WTC11 (cell line): ENCODE data around the gene MYH14. TPM values are rescaled to one million over a fixed set of nuclear protein-coding genes. Genes with fewer than 3 reads are reported as not detected.

Experiments
- ATAC-seq: fragments of 200-7000 bp; cut with Tn5 transposase; 2 replicates; pipeline ENCODE4 v1.10.0; 2021; ENCODE audit warnings: mild to moderate bottlenecking, moderate library complexity
- CTCF ChIA-PET: fragments of 300-600 bp; sonication (Branson Sonifier 250); formaldehyde crosslinking; loops from one replicate; lab custom pipeline; 2021; ENCODE audit warnings: antibody characterized with exemption; lab: Charles Lee
- POLR2A ChIA-PET: fragments of 350-600 bp; sonication (Branson Sonifier 250); formaldehyde crosslinking; loops from one replicate; lab custom pipeline; 2021; ENCODE audit warnings: antibody characterized with exemption; lab: Charles Lee
- DNase-seq: peaks from one replicate; pipeline ENCODE4 v3.0.0; 2021; ENCODE audit warnings: low spot score
- H3K27ac Mint-ChIP-seq: 2 replicates; pipeline ENCODE4 v1.8.0; 2021; ENCODE audit warnings: mixed read lengths
- H3K27me3 Mint-ChIP-seq: 2 replicates; pipeline ENCODE4 v1.8.0; 2021; ENCODE audit warnings: low read depth, mild to moderate bottlenecking, moderate library complexity, mixed read lengths
- H3K36me3 Mint-ChIP-seq: 2 replicates; pipeline ENCODE4 v1.8.0; 2021; ENCODE audit warnings: mixed read lengths
- H3K4me1 Mint-ChIP-seq: 2 replicates; pipeline ENCODE4 v1.8.0; 2022; ENCODE audit warnings: mixed read lengths
- H3K4me3 Mint-ChIP-seq: 2 replicates; pipeline ENCODE4 v1.8.0; 2021; ENCODE audit warnings: mild to moderate bottlenecking, moderate library complexity, mixed read lengths
- H3K9me3 Mint-ChIP-seq: 2 replicates; pipeline ENCODE4 v1.8.0; 2021; ENCODE audit warnings: mixed read lengths
- ATF1 ChIP-seq: sonication (generic); formaldehyde crosslinking; IDR thresholded peaks from 2 replicates; pipeline ENCODE4 v1.8.1; 2023; ENCODE audit warnings: mild to moderate bottlenecking, moderate library complexity, missing genetic modification reagents
- CREB1 ChIP-seq: sonication (generic); formaldehyde crosslinking; IDR thresholded peaks from 2 replicates; pipeline ENCODE4 v1.8.0; 2023; ENCODE audit warnings: mild to moderate bottlenecking, missing genetic modification reagents
- GABPB1 ChIP-seq: sonication (generic); formaldehyde crosslinking; IDR thresholded peaks from 2 replicates; pipeline ENCODE4 v1.8.1; 2023; ENCODE audit warnings: mild to moderate bottlenecking, missing genetic modification reagents
- GRHL2 ChIP-seq: fragments of 250-450 bp; sonication (Bioruptor Pico); IDR thresholded peaks from 2 replicates; pipeline ENCODE4 v1.8.0; 2022; ENCODE audit warnings: mild to moderate bottlenecking, moderate library complexity; ENCODE audit not compliant: insufficient replicate concordance, severe bottlenecking
- HMGA2 ChIP-seq: fragments of 250-450 bp; sonication (Bioruptor Pico); IDR thresholded peaks from 2 replicates; pipeline ENCODE4 v1.4.0; 2021; ENCODE audit warnings: mild to moderate bottlenecking, moderate library complexity
- NFE2L1 ChIP-seq: sonication (generic); formaldehyde crosslinking; IDR thresholded peaks from 2 replicates; pipeline ENCODE4 v1.8.1; 2023; ENCODE audit warnings: missing genetic modification reagents
- NR3C1 ChIP-seq: sonication (generic); formaldehyde crosslinking; conservative IDR thresholded peaks from 2 replicates; pipeline ENCODE4 v1.8.1; 2023; ENCODE audit warnings: low read depth, mild to moderate bottlenecking, missing genetic modification reagents
- SP1 ChIP-seq: sonication (generic); formaldehyde crosslinking; conservative IDR thresholded peaks from 2 replicates; pipeline ENCODE4 v1.8.1; 2022; ENCODE audit warnings: missing genetic modification reagents
- ZBTB21 ChIP-seq: sonication (generic); formaldehyde crosslinking; IDR thresholded peaks from 2 replicates; pipeline ENCODE4 v1.8.1; 2023; ENCODE audit warnings: mild to moderate bottlenecking, missing genetic modification reagents, borderline replicate concordance
- ZNF219 ChIP-seq: sonication (generic); formaldehyde crosslinking; IDR thresholded peaks from 2 replicates; pipeline ENCODE4 v1.8.0; 2023; ENCODE audit warnings: missing genetic modification reagents, mild to moderate bottlenecking, borderline replicate concordance
- ZNF317 ChIP-seq: sonication (generic); formaldehyde crosslinking; IDR thresholded peaks from 2 replicates; pipeline ENCODE4 v1.8.1; 2023; ENCODE audit warnings: low read depth, mild to moderate bottlenecking, moderate library complexity, missing genetic modification reagents, borderline replicate concordance
- total RNA-seq: library from RNA; stranded (reverse); gene quantifications from 3 replicates; pipeline ENCODE4 v1.2.3, GENCODE V29; 2021
- TF ChIP-seq, protein P1 (sequence below): fragments of 250-450 bp; sonication (Bioruptor Pico); conservative IDR thresholded peaks from 2 replicates; pipeline ENCODE4 v1.9.0; 2021; ENCODE audit warnings: mild to moderate bottlenecking
- TF ChIP-seq, protein P2 (sequence below): sonication (generic); formaldehyde crosslinking; IDR thresholded peaks from 2 replicates; pipeline ENCODE4 v1.8.0; 2022; ENCODE audit warnings: mild to moderate bottlenecking, missing genetic modification reagents
- TF ChIP-seq, protein P3 (sequence below): fragments of 250-450 bp; sonication (Bioruptor Pico); IDR thresholded peaks from 2 replicates; pipeline ENCODE4 v1.9.0; 2021; ENCODE audit warnings: moderate library complexity, mild to moderate bottlenecking, inconsistent platforms, borderline replicate concordance
- TF ChIP-seq, protein P4 (sequence below): sonication (generic); formaldehyde crosslinking; conservative IDR thresholded peaks from 2 replicates; pipeline ENCODE4 v1.8.1; 2023; ENCODE audit warnings: mild to moderate bottlenecking, low read depth, missing genetic modification reagents, moderate library complexity
- TF ChIP-seq, protein P5 (sequence below): fragments of 250-450 bp; sonication (Bioruptor Pico); IDR thresholded peaks from 2 replicates; pipeline ENCODE4 v1.9.0; 2021; ENCODE audit warnings: mild to moderate bottlenecking
- TF ChIP-seq, protein P6 (sequence below): sonication (generic); formaldehyde crosslinking; IDR thresholded peaks from 2 replicates; pipeline ENCODE4 v1.8.0; 2023; ENCODE audit warnings: mild to moderate bottlenecking, missing genetic modification reagents

Gene MYH14
- total RNA-seq, 1 experiment from 2014 or later = 25.8 TPM

DNA sequence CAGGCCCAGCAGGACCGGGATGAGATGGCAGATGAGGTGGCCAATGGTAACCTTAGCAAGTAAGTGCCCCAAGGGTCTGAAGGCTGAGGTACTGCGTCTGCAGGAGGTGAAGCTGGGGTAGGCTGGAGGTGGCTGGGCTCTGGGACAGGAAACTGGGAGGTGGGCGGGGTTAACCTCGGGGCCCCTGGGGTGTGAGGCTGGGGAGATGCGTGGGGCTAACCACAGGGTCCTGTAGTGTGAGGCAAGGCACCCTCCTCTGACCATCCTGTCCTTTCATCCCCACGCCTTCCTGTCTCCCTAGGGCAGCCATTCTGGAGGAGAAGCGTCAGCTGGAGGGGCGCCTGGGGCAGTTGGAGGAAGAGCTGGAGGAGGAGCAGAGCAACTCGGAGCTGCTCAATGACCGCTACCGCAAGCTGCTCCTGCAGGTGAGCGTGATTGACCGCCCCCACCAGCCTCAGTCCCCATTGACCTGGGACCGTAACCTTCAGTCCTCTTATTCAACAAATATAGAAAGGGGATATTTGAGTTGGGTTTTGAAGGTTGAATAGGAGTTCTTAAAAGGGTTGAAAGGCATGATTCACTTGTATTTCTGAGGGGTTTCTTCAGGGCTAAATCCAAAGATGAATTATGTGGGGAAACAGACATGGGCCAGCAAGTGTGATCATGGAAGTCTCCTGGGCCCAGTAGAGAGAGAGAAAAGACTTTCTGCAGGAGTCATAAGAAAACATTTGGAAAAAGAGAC, 90.0 kb downstream of the MYH14 start:
- Mint-ChIP-seq H3K4me1 (peaks cover 26% of the 10 kb centered on the region), H3K4me3 (no peak overlapping the region), H3K27me3 (no peaks in the 10 kb centered on the region), H3K9me3 (no peaks in the 10 kb centered on the region), H3K27ac (peak overlapping the region; percentile 57), H3K36me3 (peaks cover 17% of the 10 kb centered on the region)
- no peak for DNase-seq
- ChIA-PET CTCF (interaction anchor here (0.6 to 2.1 kb wide), 9 partner anchors 26 to 146 kb away, joined by 3 to 15 read pairs (median 4); partner anchors contain the start of gene KCNC3), POLR2A (interaction anchor here (0.9 kb wide), 1 partner anchor 22 kb away, joined by 3 read pairs; no protein-coding TSS in a partner anchor)
- no peak for ATAC-seq
- TF ChIP-seq GRHL2 (CRISPR knock-in tag) (no peak), ZNF317 (CRISPR knock-in tag) (no peak), NR3C1 (CRISPR knock-in tag) (no peak), ZBTB21 (CRISPR knock-in tag) (no peak), CREB1 (no peak), ATF1 (CRISPR knock-in tag) (no peak), SP1 (CRISPR knock-in tag) (0 out of 2 replicates have a peak, but pooled peaks have one; percentile 1)
- TF ChIP-seq, protein P1, sequence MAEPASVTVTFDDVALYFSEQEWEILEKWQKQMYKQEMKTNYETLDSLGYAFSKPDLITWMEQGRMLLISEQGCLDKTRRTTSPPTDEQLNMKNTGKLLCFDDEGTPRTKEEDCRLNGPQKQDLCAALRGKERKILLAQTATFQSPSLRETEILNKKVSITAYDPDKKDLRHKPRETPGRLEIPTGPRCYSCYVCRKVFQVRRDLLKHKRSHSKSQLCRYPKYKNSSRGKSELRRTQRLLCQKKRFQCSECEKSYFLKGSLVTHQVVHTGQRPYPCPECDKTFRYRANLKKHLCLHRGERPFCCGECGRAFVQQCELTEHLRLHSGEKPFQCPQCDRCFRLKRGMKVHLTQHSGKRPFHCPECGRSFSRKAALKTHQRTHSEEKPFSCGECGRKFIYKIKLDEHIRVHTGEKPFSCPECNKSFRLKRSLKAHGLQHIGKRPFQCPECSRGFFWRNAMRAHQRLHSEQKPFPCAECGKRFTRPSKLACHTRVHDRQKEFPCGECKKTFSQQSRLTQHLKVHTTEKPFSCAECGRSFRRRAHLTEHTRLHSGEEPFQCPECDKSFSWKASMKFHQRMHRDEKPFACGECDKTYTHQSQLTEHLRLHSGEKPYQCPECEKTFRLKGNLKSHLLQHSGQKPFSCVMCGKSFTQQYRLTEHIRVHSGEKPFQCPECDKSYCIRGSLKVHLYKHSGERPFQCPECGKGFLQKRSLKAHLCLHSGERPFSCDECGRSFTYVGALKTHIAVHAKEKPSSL (CRISPR knock-in tag) = no peak

DNA sequence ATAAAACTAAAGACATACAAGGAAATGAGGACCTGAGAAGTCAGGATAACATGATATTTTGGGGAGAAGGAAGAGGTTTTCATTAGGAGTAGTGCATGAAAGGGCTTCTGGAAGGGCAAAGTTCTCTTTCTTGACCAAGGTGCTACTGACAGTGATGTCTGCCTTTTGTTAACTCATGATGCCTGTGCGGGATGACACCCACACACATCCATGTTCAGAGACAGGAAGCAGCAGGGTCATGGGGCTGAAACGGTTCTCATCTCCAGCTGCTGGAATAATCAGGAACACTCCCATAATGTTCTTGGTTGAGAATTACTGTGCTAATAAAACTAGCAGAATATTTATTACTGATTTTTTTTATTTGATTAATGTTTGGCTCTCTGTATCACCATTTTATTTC, 96.6 kb downstream of the MYH14 start:
- no peak for DNase-seq
- no peak for ATAC-seq
- peaks cover 6% of the 10 kb centered on the region; the same call in 1 of the 2 replicates for H3K9me3 Mint-ChIP-seq
- ChIA-PET CTCF (interaction anchor here (1.1 kb wide), 1 partner anchor 63 kb away, joined by 3 read pairs; no protein-coding TSS in a partner anchor), POLR2A (interaction anchor here (0.7 kb wide), 2 partner anchors 41 to 98 kb away, joined by 3 to 4 read pairs; no protein-coding TSS in a partner anchor)
- peaks cover 21% of the 10 kb centered on the region for H3K27me3 Mint-ChIP-seq
- H3K36me3 Mint-ChIP-seq = peaks cover 34% of the 10 kb centered on the region
- H3K4me1 Mint-ChIP-seq = no peaks in the 10 kb centered on the region
- no peak overlapping the region for H3K4me3 Mint-ChIP-seq
- H3K27ac Mint-ChIP-seq = no peak overlapping the region
- TF ChIP-seq ZNF317 (CRISPR knock-in tag) = no peak
- no peak for TF ChIP-seq GABPB1 (CRISPR knock-in tag)
- TF ChIP-seq, protein P2, sequence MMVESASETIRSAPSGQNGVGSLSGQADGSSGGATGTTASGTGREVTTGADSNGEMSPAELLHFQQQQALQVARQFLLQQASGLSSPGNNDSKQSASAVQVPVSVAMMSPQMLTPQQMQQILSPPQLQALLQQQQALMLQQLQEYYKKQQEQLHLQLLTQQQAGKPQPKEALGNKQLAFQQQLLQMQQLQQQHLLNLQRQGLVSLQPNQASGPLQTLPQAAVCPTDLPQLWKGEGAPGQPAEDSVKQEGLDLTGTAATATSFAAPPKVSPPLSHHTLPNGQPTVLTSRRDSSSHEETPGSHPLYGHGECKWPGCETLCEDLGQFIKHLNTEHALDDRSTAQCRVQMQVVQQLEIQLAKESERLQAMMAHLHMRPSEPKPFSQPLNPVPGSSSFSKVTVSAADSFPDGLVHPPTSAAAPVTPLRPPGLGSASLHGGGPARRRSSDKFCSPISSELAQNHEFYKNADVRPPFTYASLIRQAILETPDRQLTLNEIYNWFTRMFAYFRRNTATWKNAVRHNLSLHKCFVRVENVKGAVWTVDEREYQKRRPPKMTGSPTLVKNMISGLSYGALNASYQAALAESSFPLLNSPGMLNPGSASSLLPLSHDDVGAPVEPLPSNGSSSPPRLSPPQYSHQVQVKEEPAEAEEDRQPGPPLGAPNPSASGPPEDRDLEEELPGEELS = no peak
- TF ChIP-seq, protein P3, sequence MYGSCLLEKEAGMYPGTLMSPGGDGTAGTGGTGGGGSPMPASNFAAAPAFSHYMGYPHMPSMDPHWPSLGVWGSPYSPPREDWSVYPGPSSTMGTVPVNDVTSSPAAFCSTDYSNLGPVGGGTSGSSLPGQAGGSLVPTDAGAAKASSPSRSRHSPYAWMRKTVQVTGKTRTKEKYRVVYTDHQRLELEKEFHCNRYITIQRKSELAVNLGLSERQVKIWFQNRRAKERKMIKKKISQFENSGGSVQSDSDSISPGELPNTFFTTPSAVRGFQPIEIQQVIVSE = no peak
- TF ChIP-seq HMGA2 (CRISPR knock-in tag) = no peak
- no peak for TF ChIP-seq ZNF219 (CRISPR knock-in tag)
- TF ChIP-seq, protein P4, sequence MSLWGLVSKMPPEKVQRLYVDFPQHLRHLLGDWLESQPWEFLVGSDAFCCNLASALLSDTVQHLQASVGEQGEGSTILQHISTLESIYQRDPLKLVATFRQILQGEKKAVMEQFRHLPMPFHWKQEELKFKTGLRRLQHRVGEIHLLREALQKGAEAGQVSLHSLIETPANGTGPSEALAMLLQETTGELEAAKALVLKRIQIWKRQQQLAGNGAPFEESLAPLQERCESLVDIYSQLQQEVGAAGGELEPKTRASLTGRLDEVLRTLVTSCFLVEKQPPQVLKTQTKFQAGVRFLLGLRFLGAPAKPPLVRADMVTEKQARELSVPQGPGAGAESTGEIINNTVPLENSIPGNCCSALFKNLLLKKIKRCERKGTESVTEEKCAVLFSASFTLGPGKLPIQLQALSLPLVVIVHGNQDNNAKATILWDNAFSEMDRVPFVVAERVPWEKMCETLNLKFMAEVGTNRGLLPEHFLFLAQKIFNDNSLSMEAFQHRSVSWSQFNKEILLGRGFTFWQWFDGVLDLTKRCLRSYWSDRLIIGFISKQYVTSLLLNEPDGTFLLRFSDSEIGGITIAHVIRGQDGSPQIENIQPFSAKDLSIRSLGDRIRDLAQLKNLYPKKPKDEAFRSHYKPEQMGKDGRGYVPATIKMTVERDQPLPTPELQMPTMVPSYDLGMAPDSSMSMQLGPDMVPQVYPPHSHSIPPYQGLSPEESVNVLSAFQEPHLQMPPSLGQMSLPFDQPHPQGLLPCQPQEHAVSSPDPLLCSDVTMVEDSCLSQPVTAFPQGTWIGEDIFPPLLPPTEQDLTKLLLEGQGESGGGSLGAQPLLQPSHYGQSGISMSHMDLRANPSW (CRISPR knock-in tag) = no peak
- TF ChIP-seq CREB1 = no peak
- TF ChIP-seq, protein P5, sequence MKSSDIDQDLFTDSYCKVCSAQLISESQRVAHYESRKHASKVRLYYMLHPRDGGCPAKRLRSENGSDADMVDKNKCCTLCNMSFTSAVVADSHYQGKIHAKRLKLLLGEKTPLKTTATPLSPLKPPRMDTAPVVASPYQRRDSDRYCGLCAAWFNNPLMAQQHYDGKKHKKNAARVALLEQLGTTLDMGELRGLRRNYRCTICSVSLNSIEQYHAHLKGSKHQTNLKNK (CRISPR knock-in tag) = no peak
- no peak for TF ChIP-seq NFE2L1 (CRISPR knock-in tag)
- TF ChIP-seq, protein P6, sequence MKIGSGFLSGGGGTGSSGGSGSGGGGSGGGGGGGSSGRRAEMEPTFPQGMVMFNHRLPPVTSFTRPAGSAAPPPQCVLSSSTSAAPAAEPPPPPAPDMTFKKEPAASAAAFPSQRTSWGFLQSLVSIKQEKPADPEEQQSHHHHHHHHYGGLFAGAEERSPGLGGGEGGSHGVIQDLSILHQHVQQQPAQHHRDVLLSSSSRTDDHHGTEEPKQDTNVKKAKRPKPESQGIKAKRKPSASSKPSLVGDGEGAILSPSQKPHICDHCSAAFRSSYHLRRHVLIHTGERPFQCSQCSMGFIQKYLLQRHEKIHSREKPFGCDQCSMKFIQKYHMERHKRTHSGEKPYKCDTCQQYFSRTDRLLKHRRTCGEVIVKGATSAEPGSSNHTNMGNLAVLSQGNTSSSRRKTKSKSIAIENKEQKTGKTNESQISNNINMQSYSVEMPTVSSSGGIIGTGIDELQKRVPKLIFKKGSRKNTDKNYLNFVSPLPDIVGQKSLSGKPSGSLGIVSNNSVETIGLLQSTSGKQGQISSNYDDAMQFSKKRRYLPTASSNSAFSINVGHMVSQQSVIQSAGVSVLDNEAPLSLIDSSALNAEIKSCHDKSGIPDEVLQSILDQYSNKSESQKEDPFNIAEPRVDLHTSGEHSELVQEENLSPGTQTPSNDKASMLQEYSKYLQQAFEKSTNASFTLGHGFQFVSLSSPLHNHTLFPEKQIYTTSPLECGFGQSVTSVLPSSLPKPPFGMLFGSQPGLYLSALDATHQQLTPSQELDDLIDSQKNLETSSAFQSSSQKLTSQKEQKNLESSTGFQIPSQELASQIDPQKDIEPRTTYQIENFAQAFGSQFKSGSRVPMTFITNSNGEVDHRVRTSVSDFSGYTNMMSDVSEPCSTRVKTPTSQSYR (CRISPR knock-in tag) = no peak
